ENCODE measurements around the gene ADGRB3. TPM values are rescaled to one million over a fixed set of nuclear protein-coding genes. Genes with fewer than 3 reads are reported as not detected.

ADGRB3 gene
- total and polyA plus RNA-seq, 10 donors = 0.09 to 4.1 (median 1.1) TPM

- intact Hi-C loops (cut with DNase I; ENCODE audit: low total_unique reads) = no loop called here
- H3K4me3 ChIP-seq = no peak overlapping the region
- 84 to 95% (median 86%) methylated on average over 6 of the region's 6 CpGs for WGBS, 5 donors
- H3K36me3 ChIP-seq = no peaks in the 10 kb centered on the region
- H3K9me3 ChIP-seq = no peaks in the 10 kb centered on the region
- no peak for DNase-seq
- H3K4me1 ChIP-seq = no peaks in the 10 kb centered on the region
- TF ChIP-seq CTCF (IDR thresholded peaks at IDR 0.05 in 8 of 11, conservative IDR thresholded peaks at IDR 0.05 in 3 of 11) = no peak
- TF ChIP-seq POLR2A (IDR thresholded peaks at IDR 0.05) = no peak
- TF ChIP-seq POLR2AphosphoS5 (IDR thresholded peaks at IDR 0.05) = no peak
- H3K27me3 ChIP-seq (replicated peaks in 1 of 7) = no peaks in the 10 kb centered on the region
- H3K27ac ChIP-seq = no peak overlapping the region
Measured at GRCh38 chr6:68625998-68626397, 9.1 kb upstream of the ADGRB3 start.

GRCh38 chr6:68628161-68628560, 6.9 kb upstream of the ADGRB3 start:
- no peaks in the 10 kb centered on the region for H3K9me3 ChIP-seq
- no peaks in the 10 kb centered on the region for H3K4me1 ChIP-seq
- H3K27me3 ChIP-seq (replicated peaks in 1 of 7) = peaks cover 0 to 7% (median 0%) of the 10 kb centered on the region in 7 donors
- TF ChIP-seq CTCF (IDR thresholded peaks at IDR 0.05 in 8 of 11, conservative IDR thresholded peaks at IDR 0.05 in 3 of 11) = no peak
- no peak for TF ChIP-seq POLR2A (IDR thresholded peaks at IDR 0.05)
- no peak for TF ChIP-seq POLR2AphosphoS5 (IDR thresholded peaks at IDR 0.05)
- no peak overlapping the region for H3K27ac ChIP-seq
- no peaks in the 10 kb centered on the region for H3K36me3 ChIP-seq
- H3K4me3 ChIP-seq = no peak overlapping the region
- intact Hi-C loops (cut with DNase I; ENCODE audit: low total_unique reads) = no loop called here
- 52 to 74% (median 63%) methylated on average over 2 of the region's 2 CpGs for WGBS, 5 donors
- DNase-seq = no peak

GRCh38 chr6:68632734-68633133, 2.3 kb upstream of the ADGRB3 start:
- H3K27ac ChIP-seq = peak overlapping the region in 1 of 8 donors; percentile 2
- no peaks in the 10 kb centered on the region for H3K36me3 ChIP-seq
- peaks cover 0 to 38% (median 27%) of the 10 kb centered on the region in 6 donors for H3K4me1 ChIP-seq
- intact Hi-C loops (cut with DNase I; ENCODE audit: low total_unique reads) = no loop called here
- no peak for DNase-seq
- WGBS, 5 donors = 67 to 87% (median 77%) methylated on average over 3 of the region's 3 CpGs
- no peaks in the 10 kb centered on the region for H3K9me3 ChIP-seq
- no peak for TF ChIP-seq CTCF (IDR thresholded peaks at IDR 0.05 in 8 of 11, conservative IDR thresholded peaks at IDR 0.05 in 3 of 11)
- TF ChIP-seq POLR2A (IDR thresholded peaks at IDR 0.05) = no peak
- TF ChIP-seq POLR2AphosphoS5 (IDR thresholded peaks at IDR 0.05) = no peak
- H3K4me3 ChIP-seq = no peak overlapping the region
- peaks cover 0 to 52% (median 9%) of the 10 kb centered on the region in 7 donors for H3K27me3 ChIP-seq (replicated peaks in 1 of 7)

GRCh38 chr6:68633281-68633971, 1.7 kb upstream of the ADGRB3 start:
- Histone ChIP-seq H3K4me1 (peaks cover 0 to 42% (median 27%) of the 10 kb centered on the region in 6 donors), H3K4me3 (peak overlapping the region in 5 of 8 donors; percentile 53 to 80 (median 58)), H3K27me3 (replicated peaks in 1 of 7) (peaks cover 0 to 58% (median 9%) of the 10 kb centered on the region in 7 donors), H3K36me3 (no peaks in the 10 kb centered on the region), H3K9me3 (no peaks in the 10 kb centered on the region), H3K27ac (peak overlapping the region in 3 of 8 donors; percentile 75 to 80 (median 77))
- no peak for DNase-seq
- TF ChIP-seq POLR2A (IDR thresholded peaks at IDR 0.05) (no peak), CTCF (IDR thresholded peaks at IDR 0.05 in 8 of 11, conservative IDR thresholded peaks at IDR 0.05 in 3 of 11) (no peak), POLR2AphosphoS5 (IDR thresholded peaks at IDR 0.05) (no peak)
- 28 to 55% (median 43%) methylated on average over 9 of the region's 9 CpGs for WGBS, 5 donors
- intact Hi-C loops (cut with DNase I; ENCODE audit: low total_unique reads) = no loop called here

All from spleen (tissue), 11 donors.